Endothelial cell (in vitro differentiated cells): Measurements from ENCODE around the gene THOC2. TPM values are rescaled to one million over a fixed set of nuclear protein-coding genes. Genes with fewer than 3 reads are reported as not detected.
"Not testable (repeated sequence)": the region's sequence is repeated elsewhere in the genome, so short reads cannot be mapped to it uniquely, and the experiment has no call there.

ENCODE experiments used
- DNase-seq: peaks from one replicate; pipeline ENCODE4 v3.0.0; 2021; ENCODE audit warnings: low spot score
- H3K27ac Mint-ChIP-seq: one replicate; pipeline ENCODE4 v1.8.0; 2021; ENCODE audit warnings: mixed read lengths, inconsistent platforms; ENCODE audit not compliant: unreplicated experiment
- H3K27me3 Mint-ChIP-seq: one replicate; pipeline ENCODE4 v1.8.0; 2021; ENCODE audit warnings: mild to moderate bottlenecking, moderate library complexity, mixed read lengths, inconsistent platforms; ENCODE audit not compliant: unreplicated experiment
- H3K36me3 Mint-ChIP-seq: one replicate; pipeline ENCODE4 v1.8.0; 2021; ENCODE audit warnings: mild to moderate bottlenecking, low read depth, mixed read lengths, inconsistent platforms; ENCODE audit not compliant: unreplicated experiment
- H3K4me1 Mint-ChIP-seq: one replicate; pipeline ENCODE4 v1.8.0; 2021; ENCODE audit warnings: mild to moderate bottlenecking, mixed read lengths, inconsistent platforms; ENCODE audit not compliant: unreplicated experiment
- H3K4me3 Mint-ChIP-seq: one replicate; pipeline ENCODE4 v1.8.0; 2021; ENCODE audit warnings: mild to moderate bottlenecking, mixed read lengths, inconsistent platforms; ENCODE audit not compliant: unreplicated experiment
- H3K9me3 Mint-ChIP-seq: one replicate; pipeline ENCODE4 v1.8.0; 2021; ENCODE audit warnings: mixed read lengths, inconsistent platforms; ENCODE audit not compliant: unreplicated experiment
- CTCF ChIP-seq: fragments of 200-600 bp; sonication (generic); IDR thresholded peaks from one replicate; pipeline ENCODE4 v1.5.0; 2021; ENCODE audit warnings: antibody characterized with exemption; ENCODE audit not compliant: unreplicated experiment
- total RNA-seq: library from RNA; stranded (reverse); fragmentation: NEBNext Ultra II Directional; extraction: Animal tissue kit (Norgen Biotek cat#: 25700); gene quantifications from one replicate; pipeline ENCODE4 v1.2.1, GENCODE V29; 2021; ENCODE audit not compliant: unreplicated experiment

The THOC2 gene
- total RNA-seq, 1 donor from 2014 or later: 94.3 TPM

DNA sequence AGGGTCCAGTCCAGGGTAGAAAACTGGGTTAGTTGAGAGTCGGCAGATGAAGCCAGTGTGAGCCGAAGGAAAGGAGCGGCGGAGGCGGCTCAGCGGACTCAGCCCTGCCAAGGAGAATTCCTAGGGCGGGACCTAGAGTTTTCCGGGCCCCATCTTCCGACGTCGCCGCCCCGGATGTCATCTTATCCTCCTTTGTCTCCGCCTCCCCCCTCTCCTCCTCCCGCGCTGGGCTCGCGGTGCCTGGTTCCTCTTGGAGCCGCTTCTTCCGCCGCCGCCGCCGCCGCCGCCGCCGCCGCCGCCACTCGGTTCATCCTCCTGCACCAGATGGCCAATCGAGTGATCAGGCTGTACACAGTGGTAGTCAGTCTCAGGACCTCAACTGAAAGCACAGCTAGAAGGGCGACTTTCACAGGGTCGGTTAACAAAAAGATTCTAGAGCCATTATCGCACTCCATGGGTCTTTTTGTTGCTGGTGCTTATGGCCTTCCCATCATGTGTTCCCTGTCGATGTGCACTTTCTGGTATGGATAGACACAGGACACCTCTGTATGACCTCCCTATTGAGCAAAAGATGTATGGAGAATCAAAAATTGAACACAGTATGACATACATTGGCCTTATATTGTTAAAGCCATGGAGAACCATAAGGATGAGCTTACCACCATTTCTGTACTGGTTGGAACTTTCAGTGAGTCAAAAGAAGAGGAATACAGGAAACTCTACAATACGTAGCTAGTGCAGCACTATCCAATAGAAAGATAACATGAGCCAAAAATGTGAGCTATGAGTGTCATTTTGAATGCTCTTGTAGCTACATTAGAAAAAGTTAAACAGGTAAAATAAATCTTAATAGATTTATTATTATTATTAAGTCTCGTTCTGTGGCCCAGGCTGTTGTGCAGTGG, 32.4 kb upstream of the THOC2 start:
- H3K27me3 Mint-ChIP-seq: no peaks in the 10 kb centered on the region
- no peak overlapping the region for H3K4me3 Mint-ChIP-seq
- no peaks in the 10 kb centered on the region for H3K9me3 Mint-ChIP-seq
- no peak for TF ChIP-seq CTCF
- H3K4me1 Mint-ChIP-seq: no peaks in the 10 kb centered on the region
- DNase-seq: peak; percentile 68
- H3K27ac Mint-ChIP-seq: peak overlapping the region; percentile 61
- no peaks in the 10 kb centered on the region for H3K36me3 Mint-ChIP-seq

DNA sequence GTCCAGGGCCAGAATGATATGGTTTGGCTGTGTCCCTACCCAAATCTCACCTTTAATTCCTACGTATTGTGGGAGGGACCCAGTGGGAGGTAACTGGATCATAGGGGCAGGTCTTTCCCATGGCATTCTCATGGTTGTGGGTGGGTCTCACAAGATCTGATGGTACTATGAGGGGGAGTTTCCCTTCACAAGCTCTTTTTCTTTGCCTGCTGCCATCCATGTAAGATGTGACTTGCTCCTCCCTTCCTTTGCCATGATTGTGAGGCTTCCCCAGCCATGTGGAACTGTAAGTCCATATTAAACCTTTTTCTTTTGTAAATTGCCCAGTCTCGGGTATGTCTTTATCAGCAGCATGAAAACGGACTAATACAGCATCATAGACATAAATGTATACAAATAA, 27.0 kb upstream of the THOC2 start:
- not testable (repeated sequence) for H3K27me3 Mint-ChIP-seq, H3K36me3 Mint-ChIP-seq, H3K9me3 Mint-ChIP-seq, H3K4me1 Mint-ChIP-seq, H3K4me3 Mint-ChIP-seq, H3K27ac Mint-ChIP-seq, DNase-seq

DNA sequence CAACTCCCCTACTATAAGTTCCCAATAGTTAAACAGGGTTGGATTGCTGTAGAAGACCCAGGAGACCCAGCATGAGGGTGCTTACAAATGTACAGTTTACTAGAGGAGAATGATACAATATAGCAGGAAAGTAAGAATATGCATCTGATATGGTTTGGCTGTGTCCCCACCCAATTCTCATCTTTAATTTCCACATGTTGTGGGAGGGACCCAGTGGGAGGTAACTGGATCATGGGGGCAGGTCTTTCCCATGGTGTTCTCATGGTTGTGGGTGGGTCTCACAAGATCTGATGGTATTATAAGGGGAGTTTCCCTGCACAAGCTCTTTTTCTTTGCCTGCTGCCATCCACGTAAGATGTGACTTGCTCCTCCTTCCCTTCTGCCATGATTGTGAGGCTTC, 24.9 kb upstream of the THOC2 start:
- H3K27me3 Mint-ChIP-seq, H3K9me3 Mint-ChIP-seq, H3K36me3 Mint-ChIP-seq, H3K27ac Mint-ChIP-seq, H3K4me1 Mint-ChIP-seq, H3K4me3 Mint-ChIP-seq, DNase-seq: not testable (repeated sequence)

GRCh38 chrX:123756320-123756719, 23.5 kb upstream of the THOC2 start:
- Mint-ChIP-seq H3K9me3 (no peaks in the 10 kb centered on the region), H3K27ac (no peak overlapping the region)

GRCh38 chrX:123755107-123755506, 22.3 kb upstream of the THOC2 start:
- H3K9me3 Mint-ChIP-seq: no peaks in the 10 kb centered on the region
- no peaks in the 10 kb centered on the region for H3K27me3 Mint-ChIP-seq
- DNase-seq: no peak
- no peak for TF ChIP-seq CTCF
- H3K4me1 Mint-ChIP-seq: no peaks in the 10 kb centered on the region
- H3K36me3 Mint-ChIP-seq: no peaks in the 10 kb centered on the region
- H3K27ac Mint-ChIP-seq: peak overlapping the region; percentile 52
- H3K4me3 Mint-ChIP-seq: no peak overlapping the region

More at GRCh38 chrX:123756320-123756719, 23.5 kb upstream of the THOC2 start:
- no peaks in the 10 kb centered on the region for H3K4me1 Mint-ChIP-seq
- no peaks in the 10 kb centered on the region for H3K27me3 Mint-ChIP-seq
- no peaks in the 10 kb centered on the region for H3K36me3 Mint-ChIP-seq
- TF ChIP-seq CTCF: no peak
- no peak overlapping the region for H3K4me3 Mint-ChIP-seq
- DNase-seq: no peak

GRCh38 chrX:123753656-123754350, 21.0 kb upstream of the THOC2 start:
- Mint-ChIP-seq H3K36me3 (no peaks in the 10 kb centered on the region), H3K27me3 (no peaks in the 10 kb centered on the region), H3K27ac (no peak overlapping the region), H3K4me3 (no peak overlapping the region), H3K4me1 (no peaks in the 10 kb centered on the region), H3K9me3 (no peaks in the 10 kb centered on the region)
- no peak for TF ChIP-seq CTCF
- DNase-seq: no peak
